Body of pancreas (tissue), 4 donors: Measurements from ENCODE around the gene TTLL5.

Experiments
- POLR2A ChIP-seq, 3 donors: fragments of 450-650 bp; IDR thresholded peaks; one replicate each; pipeline ENCODE4 v1.6.1; 2016; ENCODE audit warnings: antibody characterized with exemption in 3 of 3, mild to moderate bottlenecking in 2 of 3
- TF ChIP-seq, protein P1 (sequence below), 7 experiments: fragments of 450-650 bp in 4 of 7; fragments of 200-600 bp in 3 of 7; sonication (generic) in 3 of 7; IDR thresholded peaks; one replicate each; pipeline ENCODE4 v1.5.1; 2016 to 2019; ENCODE audit warnings: antibody characterized with exemption in 7 of 7

DNA sequence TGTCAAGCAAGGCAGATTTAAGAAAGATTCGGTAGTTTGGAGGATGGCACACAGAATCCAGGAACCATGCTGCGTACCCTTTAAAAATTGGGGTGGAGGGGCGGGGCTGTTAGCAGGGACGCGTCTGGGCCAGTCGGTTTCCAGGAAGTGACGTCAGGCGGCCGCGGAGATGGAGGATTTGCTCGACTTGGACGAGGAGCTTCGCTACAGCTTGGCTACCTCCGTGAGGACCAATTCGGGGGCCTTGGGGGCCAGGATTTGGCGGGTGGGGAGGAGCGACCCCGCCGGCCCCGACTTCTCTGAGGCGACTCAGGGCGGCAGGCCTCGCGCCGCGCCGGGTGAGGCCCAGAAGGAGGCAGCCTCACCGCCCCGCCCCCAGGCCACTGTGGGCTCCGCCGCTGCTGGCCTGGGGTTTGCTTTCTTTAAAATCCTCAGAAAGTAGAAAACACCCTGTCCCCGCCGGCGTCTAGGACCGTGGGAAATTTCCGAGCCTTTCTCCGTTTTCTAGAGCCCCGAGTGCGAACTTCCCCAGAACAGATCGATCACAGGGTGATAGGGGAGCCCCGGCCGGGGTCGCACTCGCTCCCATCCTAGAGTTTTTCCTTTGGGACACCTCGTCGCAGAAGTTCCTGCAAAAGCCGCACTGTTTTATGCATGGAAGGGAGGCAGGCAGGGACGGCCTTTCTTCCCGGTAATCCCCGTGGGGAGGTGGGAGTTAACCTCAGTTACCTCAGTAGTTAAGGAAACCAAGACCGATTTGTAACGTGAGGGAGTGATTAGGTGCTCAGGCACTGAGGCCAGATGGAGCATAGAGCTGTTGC, 324.8 kb downstream of the TTLL5 start, which contains the start of gene IFT43:
- TF ChIP-seq, protein P1, sequence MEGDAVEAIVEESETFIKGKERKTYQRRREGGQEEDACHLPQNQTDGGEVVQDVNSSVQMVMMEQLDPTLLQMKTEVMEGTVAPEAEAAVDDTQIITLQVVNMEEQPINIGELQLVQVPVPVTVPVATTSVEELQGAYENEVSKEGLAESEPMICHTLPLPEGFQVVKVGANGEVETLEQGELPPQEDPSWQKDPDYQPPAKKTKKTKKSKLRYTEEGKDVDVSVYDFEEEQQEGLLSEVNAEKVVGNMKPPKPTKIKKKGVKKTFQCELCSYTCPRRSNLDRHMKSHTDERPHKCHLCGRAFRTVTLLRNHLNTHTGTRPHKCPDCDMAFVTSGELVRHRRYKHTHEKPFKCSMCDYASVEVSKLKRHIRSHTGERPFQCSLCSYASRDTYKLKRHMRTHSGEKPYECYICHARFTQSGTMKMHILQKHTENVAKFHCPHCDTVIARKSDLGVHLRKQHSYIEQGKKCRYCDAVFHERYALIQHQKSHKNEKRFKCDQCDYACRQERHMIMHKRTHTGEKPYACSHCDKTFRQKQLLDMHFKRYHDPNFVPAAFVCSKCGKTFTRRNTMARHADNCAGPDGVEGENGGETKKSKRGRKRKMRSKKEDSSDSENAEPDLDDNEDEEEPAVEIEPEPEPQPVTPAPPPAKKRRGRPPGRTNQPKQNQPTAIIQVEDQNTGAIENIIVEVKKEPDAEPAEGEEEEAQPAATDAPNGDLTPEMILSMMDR (IDR thresholded peaks at IDR 0.05), result no peak
- peak; percentile 17 to 64 (median 49) for TF ChIP-seq POLR2A (IDR thresholded peaks at IDR 0.05)
